ENCODE results near the gene TMEM14A.

- TF ChIP-seq CTCF (IDR thresholded peaks at IDR 0.05) (no peak), POLR2AphosphoS5 (IDR thresholded peaks at IDR 0.05) (no peak), POLR2A (IDR thresholded peaks at IDR 0.05) (no peak)
These were observed 62.3 kb downstream of the TMEM14A start for GRCh38 chr6:52733172-52733571.
